ENCODE data around the gene COL5A1.

Gene COL5A1

GRCh38 chr9:134836406-134836970 is 194.9 kb downstream of the COL5A1 start:
- DNase-seq (ENCODE audit: extremely low read depth, low read depth) = no peak
- TF ChIP-seq CTCF (IDR thresholded peaks at IDR 0.05; ENCODE audit: low read depth, low read length) = no peak

- TF ChIP-seq CTCF (IDR thresholded peaks at IDR 0.05; ENCODE audit: low read depth, low read length) = no peak
- DNase-seq (ENCODE audit: extremely low read depth, low read depth) = no peak
These were observed 195.9 kb downstream of the COL5A1 start for GRCh38 chr9:134837529-134837928.

- no peak for TF ChIP-seq CTCF (IDR thresholded peaks at IDR 0.05; ENCODE audit: low read depth, low read length)
- DNase-seq (ENCODE audit: extremely low read depth, low read depth) = no peak
These were observed 197.2 kb downstream of the COL5A1 start for GRCh38 chr9:134838651-134839454.

GRCh38 chr9:134839455-134840125 is 198.0 kb downstream of the COL5A1 start:
- no peak; the same call in 1 of the 2 replicates for TF ChIP-seq CTCF (IDR thresholded peaks at IDR 0.05; ENCODE audit: low read depth, low read length)
- no peak for DNase-seq (ENCODE audit: extremely low read depth, low read depth)

GRCh38 chr9:134840511-134840910 is 198.9 kb downstream of the COL5A1 start:
- DNase-seq (ENCODE audit: extremely low read depth, low read depth) = no peak
- TF ChIP-seq CTCF (IDR thresholded peaks at IDR 0.05; ENCODE audit: low read depth, low read length) = no peak

- TF ChIP-seq CTCF (IDR thresholded peaks at IDR 0.05; ENCODE audit: low read depth, low read length) = no peak
- DNase-seq (ENCODE audit: extremely low read depth, low read depth) = no peak
These were observed 199.7 kb downstream of the COL5A1 start for GRCh38 chr9:134841180-134841904.

Measured in AG09319 (cell line).